GM12892 (cell line): ENCODE measurements around the gene PPP6R1.

Experiments used
- POLR2A ChIP-seq: IDR thresholded peaks from 2 replicates; pipeline ENCODE4 v1.6.1; 2011; ENCODE audit warnings: low read depth, low read length, control low read depth
- POLR2AphosphoS5 ChIP-seq: IDR thresholded peaks from 2 replicates; pipeline ENCODE4 v1.6.1; 2011; ENCODE audit warnings: low read depth, low read length, control low read depth

DNA sequence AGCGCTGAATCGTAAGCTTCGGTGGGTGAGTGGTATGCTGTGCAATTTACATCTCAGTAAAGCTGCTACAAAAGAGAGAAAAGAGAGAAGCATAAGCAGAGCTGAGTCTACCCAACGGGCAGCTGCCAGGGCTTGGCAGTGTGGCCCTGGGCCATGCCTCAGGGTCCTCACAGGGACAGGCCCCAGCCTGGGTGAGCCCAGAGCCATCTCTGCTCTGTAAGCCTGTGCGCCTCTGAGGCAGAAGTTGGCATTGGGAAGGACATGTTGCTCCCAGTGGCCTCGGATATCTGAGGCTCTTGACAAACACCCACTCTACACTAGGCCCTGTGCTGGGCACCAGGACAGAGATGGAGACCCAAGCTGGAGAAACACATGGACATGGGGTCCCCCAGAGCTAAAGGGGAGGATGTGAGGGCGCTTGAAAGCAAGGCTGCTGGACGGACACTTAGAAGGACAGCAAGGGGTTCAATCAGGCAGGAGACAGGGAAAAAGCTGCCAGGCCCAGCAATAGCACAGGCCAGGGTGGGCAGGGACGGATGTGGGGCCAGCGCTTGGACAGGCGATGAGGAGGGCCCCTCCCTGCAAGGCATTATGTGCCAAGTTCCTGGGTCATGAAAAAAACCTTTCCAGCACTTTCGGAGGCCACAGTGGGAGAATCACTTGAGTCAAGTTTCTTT is 14.7 kb downstream of the PPP6R1 start:
- TF ChIP-seq POLR2A (no peak), POLR2AphosphoS5 (no peak)
